ENCODE measurements around the gene PRSS23.

The PRSS23 gene

DNA sequence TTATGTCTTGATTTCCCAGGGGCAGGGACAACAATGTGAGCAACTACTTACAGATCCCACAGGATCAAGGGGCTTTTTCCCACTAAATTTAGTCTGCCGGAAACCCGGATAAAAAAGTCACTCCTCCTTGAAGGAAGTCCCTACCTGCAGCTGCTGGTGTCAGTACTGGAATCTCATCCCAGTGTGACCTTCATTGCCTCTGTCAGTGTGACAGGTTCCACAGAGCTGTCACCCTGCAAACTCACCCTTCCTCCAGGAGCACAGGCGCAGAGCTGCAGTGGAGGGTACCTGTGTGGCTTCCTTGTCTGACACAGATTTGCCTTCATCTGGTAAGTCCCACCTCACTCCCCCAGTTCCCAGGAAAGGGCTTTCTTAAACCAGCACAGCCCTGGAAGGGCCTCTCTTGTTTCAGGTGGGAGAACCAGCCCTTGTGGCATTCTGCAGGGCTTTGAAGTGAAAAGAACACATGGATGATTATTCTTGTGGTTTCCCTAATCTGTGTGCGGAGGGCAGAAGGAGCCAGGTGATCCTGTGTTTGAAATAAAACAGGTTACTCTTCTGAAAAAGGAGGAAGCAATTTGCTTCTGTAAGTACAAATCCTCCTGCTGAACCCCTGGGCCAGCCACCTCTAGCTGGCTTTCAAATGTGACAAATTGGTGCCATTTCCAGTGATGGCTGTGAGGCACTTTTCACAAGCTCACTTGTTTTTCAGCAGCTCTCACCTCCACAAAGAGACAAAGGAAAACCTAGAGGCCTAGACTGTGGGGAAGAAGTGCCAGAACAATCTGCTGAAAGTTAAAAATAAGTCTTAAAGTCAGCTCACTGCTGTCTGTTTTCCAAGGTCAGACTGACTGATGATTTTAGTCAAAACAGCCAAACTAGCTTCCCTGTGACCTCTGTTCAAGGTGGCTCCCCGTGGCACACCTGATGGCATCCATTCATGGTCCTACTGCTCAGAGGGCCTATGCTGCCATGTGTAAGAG is 9.2 kb upstream of the PRSS23 start:
- no peak for DNase-seq

DNA sequence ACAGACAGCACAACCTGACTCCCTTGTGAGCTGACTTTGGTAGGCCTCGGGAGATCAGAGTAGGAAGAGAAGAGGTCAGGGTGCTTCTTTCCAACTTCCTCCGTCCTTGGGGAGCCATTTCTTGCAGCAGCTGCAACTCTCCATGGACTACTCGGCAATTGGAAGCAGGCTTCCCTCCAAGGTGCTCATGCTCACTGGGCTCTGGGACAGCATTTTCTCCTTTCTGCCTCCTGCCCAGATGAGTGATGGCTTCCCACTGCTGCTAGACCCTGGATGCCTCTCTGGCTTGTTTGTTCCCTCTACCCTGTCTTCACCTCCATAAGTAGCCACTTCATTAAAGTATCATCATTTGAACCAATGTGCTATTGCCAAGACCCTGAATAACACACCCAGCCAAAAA is 8.2 kb upstream of the PRSS23 start:
- DNase-seq: no peak

DNA sequence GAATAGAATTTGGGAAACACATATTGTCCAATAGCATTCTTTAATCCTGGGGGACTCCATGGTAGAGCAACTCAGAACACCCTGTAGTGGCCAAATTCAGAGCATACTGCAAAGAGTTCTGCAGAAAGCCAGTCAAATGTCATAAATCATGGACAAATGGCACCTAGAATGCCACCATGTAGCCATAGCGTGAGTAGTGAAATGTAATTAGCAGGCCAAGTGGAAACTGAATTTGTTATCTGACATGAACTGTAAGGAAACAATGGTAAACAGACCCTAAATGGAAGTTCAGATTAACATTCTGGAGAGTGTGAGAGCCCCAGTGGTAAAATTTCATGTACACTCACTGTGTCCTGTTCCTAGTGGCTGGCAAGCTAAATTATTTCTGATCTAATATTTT is 7.0 kb upstream of the PRSS23 start:
- no peak for DNase-seq

DNA sequence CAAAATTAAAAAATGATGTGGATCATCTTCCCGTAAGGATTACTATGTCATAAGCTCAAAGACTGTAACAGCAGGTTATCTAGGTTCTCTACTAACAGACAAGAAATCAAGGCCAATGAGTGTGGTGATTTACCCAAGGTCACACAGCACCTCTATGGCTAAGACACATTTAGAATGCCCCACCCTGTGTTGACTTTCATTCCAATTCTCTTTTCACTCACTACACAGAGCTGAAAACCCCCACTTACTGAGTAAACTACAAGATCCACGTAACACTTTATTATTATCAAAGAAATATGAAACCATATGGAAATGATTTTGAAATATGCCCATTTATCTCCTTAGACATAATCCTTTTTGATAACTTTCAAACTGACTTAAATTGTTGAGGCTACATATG is 4.8 kb upstream of the PRSS23 start:
- DNase-seq: no peak

GRCh38 chr11:86795949-86796348 is 4.4 kb upstream of the PRSS23 start:
- no peak for DNase-seq

DNA sequence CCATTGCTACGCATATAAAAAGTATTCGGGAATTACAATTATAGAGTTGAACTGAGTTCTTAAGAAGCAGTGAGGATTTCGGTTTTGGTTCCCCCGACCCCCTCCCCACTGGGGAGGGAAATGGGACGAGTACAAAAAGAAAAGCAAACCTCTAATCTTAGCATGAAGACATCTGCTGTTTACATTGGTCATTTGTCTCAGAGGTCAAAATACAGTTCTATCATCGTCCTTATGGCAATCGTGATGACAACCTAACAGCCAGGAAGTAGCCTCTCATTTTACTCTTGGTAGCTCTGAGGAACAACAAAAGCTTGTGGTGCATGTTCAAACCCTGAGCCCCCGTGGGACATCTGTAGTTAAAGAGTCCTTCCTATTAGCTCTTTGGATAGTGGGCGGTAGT is 3.2 kb upstream of the PRSS23 start:
- no peak for DNase-seq

GRCh38 chr11:86798988-86799387 is 1.4 kb upstream of the PRSS23 start:
- DNase-seq: no peak

- no peak for DNase-seq
Observed at GRCh38 chr11:86799680-86800075, 664 bp upstream of the PRSS23 start.

GRCh38 chr11:86800960-86801272 is 574 bp downstream of the PRSS23 start:
- DNase-seq: no peak

GRCh38 chr11:86801364-86801763 is 1.0 kb downstream of the PRSS23 start:
- no peak for DNase-seq

DNA sequence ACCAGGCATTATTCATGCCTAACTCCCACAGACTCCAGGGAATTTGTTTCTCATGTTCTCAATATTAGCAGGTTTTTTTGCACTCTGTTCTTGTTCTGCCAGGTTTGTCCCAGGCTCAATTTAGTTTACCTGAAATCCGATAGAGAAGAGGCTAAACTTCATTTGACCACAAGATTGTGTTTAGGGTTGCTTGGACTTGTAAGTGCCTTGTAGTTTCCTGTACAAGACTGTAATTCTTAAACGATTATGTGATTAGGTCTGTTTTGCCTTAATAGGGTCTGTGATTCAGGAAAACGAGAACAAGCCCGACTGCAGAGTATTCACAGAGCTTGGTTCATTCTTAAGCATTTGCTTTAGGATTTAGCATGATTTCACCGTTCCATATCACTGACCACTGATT is 1.8 kb downstream of the PRSS23 start:
- no peak for DNase-seq

- DNase-seq: no peak
Observed at GRCh38 chr11:86802601-86803051, 2.3 kb downstream of the PRSS23 start.

DNA sequence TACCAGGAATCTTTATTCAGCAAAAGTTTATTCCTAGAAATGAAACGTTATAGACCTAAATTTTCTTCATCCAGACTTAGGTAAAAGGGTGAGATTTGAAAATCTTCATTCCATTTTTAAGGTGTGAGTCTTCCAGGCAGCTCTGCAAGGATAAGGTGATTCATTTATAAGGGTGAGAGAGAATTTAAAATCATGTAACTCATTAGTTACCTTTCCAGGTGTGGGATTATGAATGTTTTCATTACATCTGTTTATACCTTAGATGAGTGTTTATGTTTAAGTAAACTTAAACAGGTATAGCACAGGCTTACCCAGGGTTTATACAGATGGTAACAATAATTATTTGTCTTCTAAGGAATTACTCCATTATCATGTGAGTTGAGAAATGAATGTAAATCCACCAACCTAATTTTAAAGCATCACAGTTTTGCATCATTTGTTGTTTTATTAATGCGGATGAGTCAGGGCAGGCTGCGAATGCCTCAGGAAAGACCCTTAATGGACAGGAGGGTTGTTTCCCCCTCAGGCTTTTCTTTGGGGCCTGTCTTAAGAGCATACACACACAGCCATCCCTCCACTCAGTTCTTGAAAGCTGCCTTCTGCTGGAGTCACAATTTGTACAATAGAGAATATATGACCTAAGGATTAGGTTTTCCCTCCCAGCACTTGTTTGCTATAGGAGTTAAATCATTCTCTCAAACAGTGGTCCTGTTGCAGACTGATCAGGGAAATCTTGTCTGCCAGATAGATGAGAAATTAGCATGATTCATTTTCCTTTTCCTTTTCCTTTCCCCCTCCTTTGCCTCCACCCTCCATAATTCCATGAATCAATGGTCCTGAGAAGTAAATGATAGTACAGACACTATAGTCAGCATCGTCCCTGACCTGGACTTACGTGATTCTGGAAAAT is 3.0 kb downstream of the PRSS23 start:
- no peak for DNase-seq

DNA sequence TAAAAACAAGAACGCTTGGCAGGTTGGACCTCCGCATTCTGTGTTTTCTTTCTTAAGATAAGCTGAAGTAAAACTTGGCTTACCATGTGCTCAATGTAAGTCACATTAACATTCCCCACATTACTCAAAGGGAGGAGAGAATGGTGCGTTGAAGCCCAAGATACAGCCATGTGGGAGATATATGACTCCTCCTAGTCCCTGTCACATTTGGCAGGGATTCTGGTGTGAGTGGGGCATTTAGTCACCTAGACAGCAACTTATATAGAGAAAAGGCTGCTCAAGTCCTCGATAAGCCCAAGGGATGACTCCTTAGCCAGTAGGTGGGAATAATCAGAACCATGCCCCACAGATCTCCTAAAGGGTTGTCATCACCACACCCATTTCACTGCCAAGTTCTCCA is 4.6 kb downstream of the PRSS23 start:
- DNase-seq: no peak

- peak; percentile 21 to 28 for DNase-seq
Observed at GRCh38 chr11:86805873-86806310, 5.5 kb downstream of the PRSS23 start.

DNA sequence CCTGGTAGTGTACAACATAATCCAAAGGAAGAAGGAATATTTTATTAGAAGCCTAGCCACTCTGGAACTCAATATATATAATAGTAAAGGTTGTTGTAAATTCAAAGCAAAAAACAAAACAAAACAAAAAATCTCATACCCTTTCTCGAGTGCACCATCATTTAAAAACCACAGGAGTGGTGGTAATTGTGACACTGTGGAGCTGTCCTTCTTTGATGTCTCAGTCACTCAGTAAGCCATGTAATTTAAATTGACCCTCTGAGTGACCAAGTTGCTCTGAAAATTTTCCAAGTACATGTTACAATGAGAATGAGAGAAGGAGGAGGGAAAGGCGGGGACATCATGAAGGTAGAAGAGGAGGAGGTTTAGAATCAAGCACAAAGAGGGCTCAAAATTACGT is 6.6 kb downstream of the PRSS23 start:
- DNase-seq: no peak

GRCh38 chr11:86807360-86807759 is 7.0 kb downstream of the PRSS23 start:
- no peak for DNase-seq

GRCh38 chr11:86809561-86809960 is 9.2 kb downstream of the PRSS23 start:
- no peak for DNase-seq

GRCh38 chr11:86810288-86810687 is 9.9 kb downstream of the PRSS23 start:
- DNase-seq: no peak

GRCh38 chr11:86811637-86812321 is 11.4 kb downstream of the PRSS23 start:
- DNase-seq: no peak

DNA sequence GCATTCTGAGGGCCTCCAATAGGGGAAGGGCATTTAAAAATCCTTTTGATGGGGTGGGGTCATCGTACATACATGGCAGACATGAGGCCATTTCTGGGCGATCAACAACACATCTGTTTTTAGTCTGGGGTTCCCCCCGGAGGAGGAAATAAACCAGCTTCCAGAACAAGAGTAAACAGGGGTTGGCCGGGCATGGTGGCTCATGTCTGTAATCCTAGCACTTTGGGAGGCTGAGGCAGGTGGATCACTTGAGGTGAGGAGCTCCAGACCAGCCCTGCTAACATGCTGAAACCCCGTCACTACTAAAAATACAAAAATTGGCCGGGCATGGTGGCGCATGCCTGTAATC is 12.0 kb downstream of the PRSS23 start:
- no peak for DNase-seq

DNA sequence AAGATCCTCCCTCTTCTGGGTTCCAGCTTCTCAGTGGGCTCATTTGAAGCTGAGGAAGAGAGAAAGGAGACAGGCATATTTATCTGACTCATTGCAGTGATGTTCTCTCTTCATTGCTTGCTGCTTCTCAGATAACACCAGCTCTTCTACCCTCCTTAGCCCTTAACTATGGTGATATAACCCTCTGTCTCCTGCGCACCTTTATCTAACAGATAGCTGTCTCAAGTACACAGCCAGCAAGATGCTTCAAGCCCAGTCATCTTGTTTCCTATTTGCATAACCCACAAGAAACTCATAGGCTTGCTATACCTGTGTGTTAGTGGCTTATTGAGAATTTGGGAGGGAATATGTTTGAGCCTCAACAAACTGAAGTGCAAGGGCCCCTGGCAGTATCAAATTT is 12.6 kb downstream of the PRSS23 start:
- no peak for DNase-seq

DNA sequence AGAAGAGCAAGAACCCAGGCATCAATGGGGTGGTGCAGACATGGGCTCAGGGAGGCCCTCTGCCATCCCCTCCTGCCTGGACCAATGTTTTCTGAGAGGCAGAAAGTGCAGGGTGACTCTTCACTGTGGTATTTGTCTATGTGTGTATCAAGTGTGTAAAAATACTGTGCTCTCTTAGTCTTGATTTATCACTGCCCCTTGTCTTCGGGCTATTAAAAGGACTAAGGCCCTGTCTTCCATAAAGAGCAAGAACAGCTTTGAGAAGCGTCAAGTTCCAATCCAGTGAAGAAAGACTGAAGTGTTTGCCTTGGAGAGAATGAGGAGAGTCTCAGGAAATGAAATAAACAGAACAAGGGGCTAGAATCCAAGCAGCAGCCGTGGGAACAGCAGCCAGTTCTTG is 14.4 kb downstream of the PRSS23 start:
- no peak for DNase-seq

Measured in stimulated activated CD4-positive, alpha-beta T cell treated with anti-CD3 and anti-CD28 coated beads, Interleukin-2, amount 100 ng/mL, for 48 hours (primary cell).